SIG-M5 treated with dmso at 0.1 percent for 504 hours (cell line): Measurements from ENCODE around the gene CNRIP1.
"Not testable (repeated sequence)": the region's sequence is repeated elsewhere in the genome, so short reads cannot be mapped to it uniquely, and the experiment has no call there.

ENCODE experiments used
- DNase-seq: peaks from one replicate; lab custom pipeline; 2025; ENCODE audit not compliant: unreplicated experiment; lab: John Stamatoyannopoulos, UW

CNRIP1 gene, protein sequence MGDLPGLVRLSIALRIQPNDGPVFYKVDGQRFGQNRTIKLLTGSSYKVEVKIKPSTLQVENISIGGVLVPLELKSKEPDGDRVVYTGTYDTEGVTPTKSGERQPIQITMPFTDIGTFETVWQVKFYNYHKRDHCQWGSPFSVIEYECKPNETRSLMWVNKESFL

DNA sequence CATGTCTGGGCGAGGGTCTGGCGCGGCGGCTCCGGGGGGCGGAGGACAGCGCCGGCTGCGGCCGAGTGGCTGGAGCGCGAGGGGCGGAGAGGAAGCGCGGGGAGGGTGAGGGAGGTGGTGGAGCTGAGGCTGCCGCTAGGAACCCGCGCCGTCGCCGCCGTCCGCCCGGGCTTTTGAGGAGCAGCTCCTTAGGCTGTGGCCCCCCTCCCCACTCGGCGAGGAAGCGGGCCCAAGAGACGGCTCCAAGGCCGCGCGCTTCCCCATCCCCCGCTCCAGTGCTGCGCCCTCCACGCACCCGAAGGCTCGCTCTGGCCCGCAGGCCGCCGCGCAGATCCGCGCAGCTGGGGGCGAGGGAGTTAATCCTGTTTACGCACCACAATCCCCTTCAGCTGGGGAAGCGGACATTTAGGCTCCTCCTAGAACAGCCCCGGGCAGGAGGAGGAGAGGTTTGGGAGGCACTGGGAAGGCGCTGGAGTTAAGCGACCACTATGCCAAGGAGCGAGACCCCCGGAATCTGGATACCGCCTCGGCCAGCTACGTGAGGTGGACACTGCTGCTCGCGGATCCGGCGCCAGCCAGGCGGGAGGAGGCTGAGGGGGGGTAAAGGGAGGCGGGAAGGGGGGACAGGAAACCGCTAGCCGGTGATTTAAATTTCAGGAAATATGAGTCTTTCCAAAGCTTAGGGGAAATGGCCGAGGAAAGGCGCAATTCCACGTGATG lies at the start of gene CNRIP1:
CNRIP1 (minus strand) TSS at position 552 of the 720 bp plus-strand sequence; CDS start at position 3, 549 bp downstream.
- DNase-seq, result no peak

DNA sequence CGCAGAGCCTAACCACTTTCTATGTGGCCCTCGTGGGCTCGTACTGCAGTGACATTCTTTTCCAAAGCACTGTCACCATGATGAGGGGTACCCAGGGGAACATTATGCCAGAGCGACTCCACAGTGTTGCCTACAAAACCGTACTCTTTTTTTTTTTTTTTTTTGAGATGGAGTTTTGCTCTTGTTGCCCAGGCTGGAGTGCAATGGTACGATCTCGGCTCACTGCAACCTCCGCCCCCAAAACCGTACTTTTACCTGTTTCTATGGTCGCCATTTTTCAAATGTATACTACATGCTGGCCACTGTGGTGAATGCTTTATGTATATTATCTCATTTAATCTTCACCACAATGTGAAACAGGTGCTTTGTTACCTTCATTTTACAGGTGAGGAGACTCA lies 49.6 kb upstream of the CNRIP1 start:
- DNase-seq, result no peak

DNA sequence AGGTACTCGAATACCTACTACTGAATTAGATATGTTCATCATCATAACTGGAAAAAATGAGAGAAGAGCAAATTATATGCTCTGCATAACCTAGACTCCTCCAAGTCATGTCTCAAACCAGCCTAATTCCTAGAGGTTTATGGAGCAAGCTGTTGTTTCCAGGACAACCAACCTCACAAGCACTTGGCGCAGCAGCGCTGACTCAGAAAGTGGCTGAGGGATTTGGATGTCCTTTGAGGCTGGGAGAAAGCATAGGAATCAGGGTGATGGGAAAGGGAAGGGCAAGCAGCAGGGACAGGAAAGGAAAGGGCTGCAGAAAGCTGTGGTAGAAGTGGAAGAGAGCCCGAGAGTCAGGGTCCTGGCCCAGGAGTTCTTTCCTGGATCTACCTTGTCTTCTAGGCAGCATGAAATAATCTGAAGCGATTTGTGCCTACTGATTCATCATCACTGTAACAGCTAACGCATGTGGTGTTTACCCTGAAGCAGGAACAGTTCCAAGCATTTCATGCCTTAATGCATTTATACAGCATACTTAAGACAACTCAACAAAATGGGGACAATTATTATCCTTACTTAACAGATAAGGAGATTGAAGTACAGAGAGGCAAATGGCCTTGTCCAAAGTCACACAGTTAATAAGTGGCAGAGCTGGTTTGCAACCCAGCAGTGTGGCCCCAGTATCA lies 49.0 kb upstream of the CNRIP1 start:
- DNase-seq, result no peak

DNA sequence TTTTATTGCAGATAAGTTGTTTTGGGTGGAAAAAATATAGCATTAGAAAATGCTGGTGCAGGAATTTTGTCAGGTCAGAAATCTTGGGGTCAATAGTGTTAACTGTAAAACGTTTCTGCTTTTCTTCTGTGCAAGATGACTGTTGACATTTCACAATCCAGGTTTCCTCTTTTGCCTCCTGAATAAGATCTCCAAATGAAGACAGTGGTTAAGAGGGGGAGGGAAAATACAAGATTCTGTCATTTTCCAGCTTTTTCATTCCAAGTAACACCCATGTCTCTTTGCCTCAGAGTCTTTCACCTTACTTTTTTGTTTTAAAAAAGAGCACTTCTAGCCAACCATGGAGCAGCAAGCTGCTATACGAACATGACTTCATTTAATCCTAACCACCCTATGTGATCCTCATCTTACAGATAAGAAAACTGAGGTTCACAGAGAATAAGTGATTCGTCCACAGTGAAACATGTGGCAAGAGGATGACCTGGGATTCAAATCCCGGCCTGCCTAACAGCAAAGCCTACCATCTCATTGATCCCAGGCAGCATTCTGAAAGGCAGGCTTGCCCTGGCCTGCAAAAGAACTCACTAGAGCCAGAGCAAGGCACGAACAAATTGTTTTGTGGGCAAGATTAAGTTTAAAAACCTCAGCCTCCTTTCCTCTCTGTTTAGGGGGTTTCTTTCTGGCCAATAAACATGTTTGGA lies 48.4 kb upstream of the CNRIP1 start:
- peak; percentile 91 for DNase-seq

DNA sequence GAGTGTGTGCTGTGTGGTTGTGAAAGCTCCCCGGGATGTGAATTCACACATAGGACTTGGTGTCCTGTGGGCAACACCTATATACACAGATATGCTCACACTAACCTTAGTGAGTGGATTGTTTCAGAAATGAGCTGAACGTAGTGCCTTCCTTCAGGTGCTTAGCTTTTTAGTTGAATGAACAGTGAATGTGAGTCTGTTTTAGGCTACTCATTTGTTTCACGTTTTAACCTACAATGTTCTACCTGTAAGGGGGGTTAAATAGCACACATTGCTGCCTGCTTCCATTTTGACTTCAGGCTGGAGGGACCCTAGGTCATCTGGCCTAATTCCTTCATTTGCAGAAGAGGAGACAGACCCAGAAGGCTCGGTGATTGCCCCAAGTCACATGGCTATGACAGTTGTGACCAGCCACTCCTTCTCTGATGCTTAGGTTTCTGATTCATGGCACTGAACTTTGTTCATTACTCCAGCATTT lies 46.4 kb upstream of the CNRIP1 start:
- DNase-seq, result peak; percentile 67

DNA sequence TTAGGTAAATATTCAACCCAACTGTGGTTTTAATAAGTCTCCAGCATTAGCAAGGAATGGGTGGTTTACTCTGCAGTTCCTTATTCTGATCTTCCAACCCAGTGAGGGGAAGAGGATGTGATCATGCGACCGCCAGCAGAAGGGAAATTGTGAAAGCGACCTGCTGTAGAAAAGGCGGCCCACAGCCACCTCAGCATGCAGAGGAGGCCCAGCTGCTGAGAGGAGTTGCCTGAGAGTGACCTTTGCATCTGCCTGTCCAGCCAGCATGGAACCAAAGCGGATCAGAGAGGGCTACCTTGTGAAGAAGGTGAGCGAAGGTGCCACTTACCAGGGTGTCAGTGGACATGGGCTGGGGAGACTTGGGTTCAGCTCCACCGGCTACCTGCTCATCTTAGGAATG lies 45.3 kb upstream of the CNRIP1 start, which contains the start of gene PLEK:
PLEK (plus strand) TSS at position 196 of the 400 bp plus-strand sequence; CDS start at position 266, 70 bp downstream.
- DNase-seq, result peak; percentile 97

DNA sequence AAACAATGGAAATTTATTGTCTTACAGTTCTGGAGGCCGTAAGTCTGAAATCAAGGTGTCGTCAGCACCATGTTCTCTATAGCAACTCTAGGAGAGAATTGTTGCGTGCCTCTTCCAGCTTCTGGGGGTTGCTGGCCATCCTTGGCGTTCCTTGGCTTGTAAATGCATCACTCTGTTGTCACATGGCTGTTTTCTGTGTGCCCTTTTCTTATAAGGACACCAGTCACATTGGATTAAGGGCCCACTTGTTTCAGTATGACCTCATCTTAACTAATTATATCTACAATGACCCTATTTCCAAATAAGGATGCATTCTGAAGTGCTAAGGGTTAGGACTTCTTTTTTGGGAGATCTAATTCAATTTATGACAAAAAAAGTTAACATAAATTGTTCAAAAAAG lies 44.0 kb upstream of the CNRIP1 start:
- no peak for DNase-seq

DNA sequence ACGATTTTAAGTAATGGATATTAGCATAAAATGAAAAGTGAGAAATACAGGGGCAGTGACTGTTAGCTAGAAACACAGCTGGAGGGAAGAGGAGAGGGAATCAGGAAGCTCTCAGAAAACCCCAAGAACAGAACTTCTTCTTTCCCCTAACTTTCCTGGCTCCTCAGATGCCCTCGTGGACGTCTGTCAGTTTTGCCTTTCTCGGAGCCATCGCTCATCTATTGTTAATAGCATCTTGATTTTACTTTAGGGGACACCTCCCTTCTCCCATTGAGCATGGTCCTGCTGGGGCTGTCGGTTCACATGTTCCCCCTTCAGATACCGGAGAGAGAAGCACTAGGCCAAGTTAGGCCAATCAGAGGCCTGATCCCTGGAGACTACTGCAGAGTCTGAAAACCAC lies 43.0 kb upstream of the CNRIP1 start:
- DNase-seq, result peak; percentile 68

DNA sequence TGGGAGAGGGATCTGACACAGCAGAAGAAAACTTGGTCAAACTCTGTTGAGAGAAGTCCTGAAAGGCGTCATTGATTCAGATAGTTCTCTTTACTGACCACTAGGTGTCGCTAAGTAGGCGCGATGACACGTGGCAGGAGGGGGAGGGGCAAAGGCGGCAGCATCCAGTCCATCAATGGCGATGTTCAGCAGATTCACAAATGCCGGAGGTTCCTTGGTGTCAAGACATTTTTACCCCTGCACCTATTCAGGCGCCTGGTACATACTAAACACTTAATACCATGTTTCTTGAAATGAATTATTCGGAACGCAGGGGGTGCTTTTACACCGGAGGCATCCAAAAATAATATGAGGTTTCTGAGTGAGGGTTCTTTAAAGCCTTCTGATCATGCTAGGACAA lies 42.3 kb upstream of the CNRIP1 start:
- DNase-seq, result peak; percentile 89

DNA sequence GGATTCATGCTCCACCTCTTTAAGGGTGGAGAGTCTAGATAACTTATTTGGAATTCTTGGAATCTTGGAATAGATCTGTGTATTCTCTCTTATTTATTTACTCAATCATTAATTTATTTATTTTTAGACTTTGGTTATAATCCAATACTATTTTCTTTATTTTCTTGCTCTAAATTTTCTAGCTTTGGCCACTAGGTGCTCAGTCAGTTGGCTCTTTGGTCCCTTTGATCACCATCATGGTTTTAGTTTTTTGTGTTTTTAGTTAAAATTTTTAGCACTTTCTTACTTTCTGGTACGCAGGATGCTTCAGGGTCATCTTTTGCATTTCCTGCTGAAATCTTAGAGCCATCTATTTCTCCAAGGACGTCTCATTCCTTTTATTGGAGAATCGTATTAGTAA lies 40.1 kb upstream of the CNRIP1 start:
- DNase-seq, result no peak

DNA sequence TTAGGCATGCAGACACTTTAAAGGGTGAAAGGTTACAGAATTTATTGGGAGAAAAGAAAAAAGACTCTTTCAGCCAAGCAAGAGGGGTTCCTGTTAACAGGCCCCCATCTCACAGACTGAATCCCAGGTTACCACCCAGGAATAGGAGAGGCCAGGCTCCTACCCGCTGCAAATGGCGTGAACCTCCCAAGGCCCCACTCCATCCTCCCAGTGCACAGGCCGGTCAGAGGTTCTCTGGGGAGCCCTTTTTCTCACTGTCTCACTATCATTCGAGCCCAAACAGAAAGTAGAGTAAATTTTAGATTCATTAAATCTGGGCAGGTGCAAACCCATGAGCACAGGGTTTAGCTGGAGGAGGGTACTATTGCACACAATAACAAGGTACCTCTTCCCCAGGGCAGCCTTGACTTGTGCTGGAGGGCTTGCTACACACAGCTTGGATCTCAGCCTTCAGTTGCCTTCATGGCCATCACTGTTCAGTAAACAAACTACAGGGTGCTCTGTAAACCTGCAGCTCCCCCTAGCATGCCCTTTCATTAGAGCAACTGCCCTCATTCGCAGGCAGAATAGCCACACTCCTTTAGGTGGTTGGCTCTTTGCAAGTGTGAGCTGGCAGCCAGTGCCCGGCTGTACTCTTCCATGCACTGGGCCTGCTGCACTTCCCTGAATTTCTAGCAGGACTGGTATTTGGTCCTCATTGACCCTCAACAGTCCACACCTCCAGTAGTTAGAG lies 38.0 kb upstream of the CNRIP1 start:
- DNase-seq, result peak; percentile 58

DNA sequence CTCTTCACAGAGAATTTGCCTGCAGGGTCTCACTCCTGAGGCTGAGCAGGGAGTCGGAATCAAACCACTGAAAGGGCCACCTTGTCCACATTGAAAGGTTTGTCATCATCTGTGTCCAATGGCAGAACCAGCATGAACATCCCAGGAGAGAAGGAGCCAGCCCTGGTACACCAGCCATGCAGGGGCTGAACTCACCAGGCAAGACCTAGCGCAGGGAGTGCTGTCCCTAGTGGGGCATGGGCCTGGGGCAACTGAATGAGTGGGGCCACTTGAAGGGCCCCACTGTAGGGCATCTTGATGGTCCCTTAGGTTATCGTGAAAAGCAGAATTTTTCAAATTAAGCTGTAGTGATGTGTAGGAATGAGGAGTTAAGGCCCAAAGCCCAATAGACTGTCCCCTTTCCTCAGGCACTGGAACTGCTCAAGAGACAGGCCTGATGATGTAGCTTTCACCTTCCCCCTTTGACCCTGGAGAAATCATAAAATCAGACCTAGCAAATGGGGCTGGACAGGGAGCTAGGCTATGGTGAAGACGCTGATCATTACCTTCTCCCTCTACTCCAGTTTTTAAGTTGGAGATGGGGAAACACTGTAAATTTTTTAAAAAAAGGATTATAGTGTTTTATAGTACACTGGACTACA lies 37.0 kb upstream of the CNRIP1 start:
- DNase-seq, result no peak

DNA sequence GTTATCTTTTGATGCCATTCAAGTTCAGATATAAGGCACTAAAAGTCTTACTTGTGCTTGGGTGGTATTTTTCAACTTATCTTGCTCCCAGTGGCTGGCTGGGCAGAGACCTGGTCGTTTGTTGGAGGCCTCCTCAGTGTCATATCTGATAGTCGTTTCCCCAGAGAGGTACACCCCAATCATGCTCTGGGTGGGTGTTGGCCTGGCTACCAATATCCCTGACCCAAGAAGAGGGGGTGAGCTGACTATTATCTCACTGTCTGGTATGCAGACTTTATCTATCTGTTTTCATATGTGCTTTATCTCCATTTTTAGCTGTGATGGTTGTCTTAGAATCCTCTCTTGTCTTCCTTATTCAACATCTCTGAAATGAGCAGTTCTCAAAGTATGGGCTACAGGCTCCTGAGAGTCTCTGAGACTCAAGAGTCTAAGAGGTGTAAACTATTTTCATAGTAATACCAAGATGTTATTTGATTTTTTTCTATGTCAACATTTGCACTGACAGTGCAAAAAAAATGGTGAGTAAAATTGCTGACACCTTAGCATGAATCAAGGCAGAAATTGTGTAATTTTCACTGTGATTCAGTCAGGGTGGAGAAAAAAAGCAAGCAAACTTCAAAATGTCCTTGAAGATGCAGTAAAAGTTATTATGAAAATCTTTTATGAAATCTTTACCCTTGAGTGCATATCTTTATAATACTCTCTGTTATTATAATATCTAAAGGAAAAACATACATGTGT lies 33.1 kb upstream of the CNRIP1 start:
- no peak for DNase-seq

DNA sequence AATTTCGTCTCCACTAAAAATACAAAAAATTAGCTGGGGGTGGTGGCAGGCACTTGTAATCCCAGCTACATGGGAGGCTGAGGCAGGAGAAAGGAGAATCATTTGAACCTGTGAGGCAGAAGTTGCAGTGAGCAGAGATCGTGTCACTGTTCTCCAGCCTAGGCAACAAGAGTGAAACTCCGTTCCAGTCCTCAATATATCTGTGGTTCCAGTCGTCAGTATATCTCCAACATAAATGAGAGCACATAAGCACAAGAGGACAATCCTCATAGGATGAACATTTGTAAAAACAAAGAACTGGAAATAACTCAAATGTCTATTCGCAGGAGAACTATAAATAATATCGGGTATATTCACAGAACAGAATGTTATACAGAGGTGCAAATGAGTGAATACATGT lies 32.2 kb upstream of the CNRIP1 start:
- DNase-seq, result no peak

DNA sequence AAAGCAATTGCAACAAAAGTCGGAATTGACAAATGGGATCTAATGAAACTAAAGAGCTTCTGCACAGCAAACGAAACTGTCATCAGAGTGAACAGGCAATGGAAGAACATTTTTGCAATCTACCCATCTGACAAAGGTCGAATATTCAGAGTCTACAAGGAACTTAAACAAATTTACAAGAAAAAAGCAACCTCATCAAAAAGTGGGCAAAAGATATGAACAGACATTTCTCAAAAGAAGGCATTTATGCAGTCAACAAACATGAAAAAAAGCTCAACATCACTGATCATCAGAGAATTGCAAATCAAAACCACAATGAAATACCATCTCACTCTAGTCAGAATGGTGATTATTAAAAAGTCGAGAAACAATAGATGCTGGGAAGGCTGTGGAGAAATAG lies 29.3 kb upstream of the CNRIP1 start:
- DNase-seq, result not testable (repeated sequence)

DNA sequence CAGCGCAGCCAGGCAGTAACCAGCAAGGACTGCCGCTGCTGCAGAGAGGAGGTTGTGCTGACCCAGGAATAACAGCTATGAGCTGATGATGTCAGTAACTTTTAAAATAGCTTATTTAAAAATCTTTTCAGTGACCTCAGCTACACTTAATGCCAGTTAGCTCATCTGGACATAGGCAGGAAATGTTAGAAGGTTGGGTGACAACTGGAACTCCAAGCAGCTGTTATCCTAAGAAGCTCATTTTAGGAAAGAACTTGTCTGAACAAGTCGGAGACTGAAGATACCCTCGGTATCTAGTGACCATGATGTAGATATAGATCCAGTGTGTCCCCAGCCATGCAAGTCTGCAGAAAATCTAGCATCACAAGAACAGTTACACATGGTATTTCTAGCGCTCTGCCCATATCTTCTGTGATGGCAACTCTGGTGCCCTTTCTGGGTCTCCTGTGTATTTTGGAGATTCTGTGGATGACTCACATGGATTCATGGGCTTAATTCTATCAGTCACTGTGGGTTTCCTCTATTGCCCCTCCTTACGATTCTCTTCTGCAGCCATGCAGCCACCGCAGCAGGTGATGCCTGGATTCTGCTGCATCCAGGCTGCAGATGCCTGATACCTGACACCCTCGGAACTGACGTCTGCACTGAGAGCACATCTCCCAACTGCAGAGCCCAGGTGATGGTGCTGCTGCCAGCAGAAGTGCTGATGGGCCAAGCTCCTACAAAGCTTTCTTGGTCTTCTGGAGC lies 25.6 kb upstream of the CNRIP1 start:
- no peak for DNase-seq

DNA sequence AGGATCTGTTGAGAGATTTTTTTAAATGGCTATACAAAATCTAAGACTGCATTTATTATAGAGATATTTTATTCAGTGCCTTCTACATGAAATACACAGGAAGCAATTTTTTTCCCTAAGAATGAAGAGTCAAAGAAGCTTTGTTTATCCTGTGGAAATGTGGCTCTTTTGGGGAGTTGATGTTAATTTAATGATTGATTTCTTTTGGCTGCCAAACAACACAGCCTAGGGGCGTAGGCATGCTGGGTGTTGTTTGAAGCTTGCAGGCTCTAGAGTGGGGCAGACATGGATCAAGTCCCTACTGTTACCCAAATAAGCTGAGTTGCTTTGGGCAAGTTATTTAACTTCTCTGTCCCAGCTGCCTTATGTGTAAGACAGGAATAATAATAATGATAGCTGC lies 24.3 kb upstream of the CNRIP1 start:
- no peak for DNase-seq

DNA sequence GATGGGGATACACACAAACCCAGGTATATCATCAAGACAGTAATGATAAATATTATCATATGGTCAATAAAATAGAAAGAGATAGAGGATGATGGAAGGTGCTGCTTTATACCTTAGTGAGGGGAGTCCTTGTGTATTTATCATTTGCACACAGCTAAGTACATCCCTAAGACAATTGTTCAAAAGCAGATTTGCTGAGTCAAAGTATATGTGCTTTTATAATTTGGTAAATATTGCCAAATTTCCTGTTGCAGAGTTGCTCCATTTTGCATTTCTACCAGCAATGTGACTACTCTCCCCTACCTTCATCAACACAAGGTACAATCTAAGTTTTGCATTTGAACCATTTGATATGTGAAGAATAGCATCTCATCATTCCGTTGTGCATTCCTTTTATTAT lies 22.7 kb upstream of the CNRIP1 start:
- no peak for DNase-seq

DNA sequence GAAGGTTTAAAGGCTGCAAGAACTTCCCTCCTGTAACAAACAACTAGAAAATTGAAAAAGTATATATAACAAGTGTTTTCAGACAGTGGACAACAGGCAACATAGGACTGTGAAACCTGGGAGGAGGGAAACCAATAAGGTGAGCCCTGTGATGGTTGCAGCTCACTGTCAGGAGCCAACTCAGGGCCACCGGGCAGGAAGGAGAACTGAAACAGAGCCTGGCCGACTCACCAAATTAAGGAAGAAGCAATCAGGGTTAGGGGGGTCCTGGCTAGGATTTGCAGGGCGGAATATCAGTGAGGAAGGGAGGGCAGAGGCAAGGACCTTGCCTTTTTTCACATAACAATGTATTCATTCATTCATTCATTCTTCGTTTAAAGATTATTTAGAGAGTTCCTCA lies 21.8 kb upstream of the CNRIP1 start:
- peak; percentile 60 for DNase-seq
